GM18517 (cell line): ENCODE measurements around the gene DUSP7.
"Not testable (repeated sequence)": the region's sequence is repeated elsewhere in the genome, so short reads cannot be mapped to it uniquely, and the experiment has no call there.

Source experiments
- ATAC-seq: cut with Tn5 transposase; IDR thresholded peaks from one replicate; pipeline ENCODE4 v1.9.1; 2021; ENCODE audit warnings: mild to moderate bottlenecking, moderate library complexity; ENCODE audit not compliant: unreplicated experiment

The DUSP7 gene

DNA sequence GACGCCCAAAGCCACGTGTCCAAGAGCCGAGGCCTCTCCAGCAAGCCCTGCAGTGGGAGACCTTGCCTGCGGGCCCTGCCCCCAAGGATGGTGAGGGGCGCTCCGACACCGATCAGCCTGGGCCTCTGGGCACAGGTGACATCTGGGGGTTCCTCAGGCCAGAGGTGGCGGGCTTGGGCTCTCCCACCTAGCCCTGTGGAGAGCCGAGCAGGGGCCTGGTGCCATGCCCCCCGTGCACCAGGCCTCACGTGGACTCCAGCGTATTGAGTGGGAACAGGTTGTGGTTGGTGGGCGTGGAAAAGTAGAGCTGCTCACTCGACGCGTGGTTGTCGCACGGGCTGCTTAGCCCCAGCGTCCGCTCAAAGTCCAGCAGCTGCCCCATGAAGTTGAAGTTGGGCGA is 5.8 kb downstream of the DUSP7 start:
- no peak for ATAC-seq

DNA sequence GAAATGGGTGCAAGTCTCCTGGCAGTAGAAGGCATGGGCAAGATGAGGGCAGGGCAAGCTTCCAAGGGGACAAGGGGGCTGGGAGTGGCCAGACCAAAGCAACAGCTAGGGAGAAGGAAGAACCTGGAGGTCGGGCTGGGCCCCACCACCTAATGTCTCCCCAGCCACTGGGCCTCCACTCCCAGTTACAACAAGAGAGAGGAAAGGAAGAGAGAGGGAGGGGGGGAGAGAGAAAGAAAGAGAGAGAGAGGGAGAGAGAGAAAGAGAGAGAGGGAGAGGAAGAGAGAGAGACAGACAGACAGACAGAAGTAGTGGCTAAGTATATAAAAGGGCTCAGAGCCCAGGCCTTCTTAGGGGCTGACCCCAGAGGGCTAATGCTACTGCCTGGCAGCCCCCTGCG is 6.9 kb downstream of the DUSP7 start:
- no peak for ATAC-seq

GRCh38 chr3:52047295-52047960 is 8.9 kb downstream of the DUSP7 start:
- no peak for ATAC-seq

DNA sequence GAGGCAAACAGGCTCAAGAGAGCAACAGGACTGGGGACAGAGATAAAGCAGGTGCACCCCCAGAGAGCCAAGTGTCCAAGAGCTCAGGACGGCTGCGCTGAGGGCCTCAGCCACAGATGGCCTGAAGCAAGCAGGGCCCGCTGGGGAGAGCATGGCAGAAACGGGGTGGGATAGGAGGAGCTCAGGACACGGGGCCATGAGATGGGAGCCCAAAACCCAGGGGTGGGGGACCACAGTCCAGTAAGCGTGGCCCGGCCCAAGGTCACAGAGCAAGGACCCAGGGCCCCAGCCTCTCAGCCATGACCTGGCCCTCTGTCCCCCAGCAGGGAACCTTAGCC is 9.5 kb downstream of the DUSP7 start:
- ATAC-seq: no peak

DNA sequence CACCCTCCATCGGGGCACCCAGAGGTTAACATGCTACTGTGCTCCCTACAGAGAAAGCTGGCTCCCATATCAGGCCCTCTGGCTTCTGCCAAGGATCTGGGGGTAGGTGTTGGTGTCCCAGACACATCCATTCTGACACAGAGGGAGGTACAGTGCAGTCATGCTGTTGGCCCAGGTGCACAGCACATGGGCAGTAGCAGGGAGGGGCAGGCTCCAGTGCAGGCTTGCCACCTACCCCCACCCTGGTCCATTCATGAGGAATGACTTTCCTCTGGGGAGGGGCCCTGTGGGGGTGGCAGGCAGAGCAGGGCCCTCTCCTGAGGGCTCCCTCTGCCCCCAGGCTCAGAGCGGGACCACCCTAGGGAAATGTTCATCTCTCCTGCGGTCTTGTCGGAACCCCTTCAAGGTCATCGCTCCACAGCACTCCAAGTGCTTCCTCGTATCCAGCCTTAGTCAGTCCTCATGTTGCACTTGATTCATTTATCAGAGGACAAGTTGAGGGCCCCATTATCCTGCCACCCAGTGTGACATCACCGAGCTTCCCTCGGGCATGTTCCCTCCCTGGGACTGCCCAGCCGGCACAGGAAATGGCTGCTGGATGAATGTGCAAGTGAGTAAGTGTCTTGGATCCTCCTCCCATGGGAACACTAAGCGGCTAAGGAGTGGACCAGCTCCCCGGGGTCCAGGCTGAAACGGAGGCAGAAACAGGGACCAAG is 10.0 kb downstream of the DUSP7 start:
- ATAC-seq: no peak

- no peak for ATAC-seq
These were observed 11.3 kb downstream of the DUSP7 start for GRCh38 chr3:52044869-52045619.

- no peak for ATAC-seq
These were observed 12.6 kb downstream of the DUSP7 start for GRCh38 chr3:52043750-52044149.

DNA sequence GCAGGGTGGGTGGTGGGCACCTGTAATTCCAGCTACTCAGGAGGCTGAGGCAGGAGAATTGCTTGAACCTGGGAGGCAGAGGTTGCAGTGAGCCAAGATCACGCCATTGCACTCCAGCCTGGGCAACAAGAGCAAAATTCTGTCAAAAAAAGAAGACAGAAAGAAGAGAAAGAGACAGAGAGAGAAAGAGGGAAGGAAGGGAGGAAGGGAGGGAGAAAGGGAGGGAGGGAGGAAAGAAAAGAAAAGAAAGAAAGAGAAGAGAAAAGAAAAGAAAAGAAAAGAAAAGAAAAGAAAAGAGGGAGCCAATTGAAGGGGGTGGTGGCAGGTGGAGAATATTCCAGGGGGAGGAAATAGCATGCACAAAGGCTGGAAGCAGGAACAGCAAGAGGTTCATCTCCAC is 13.3 kb downstream of the DUSP7 start:
- not testable (repeated sequence) for ATAC-seq

GRCh38 chr3:52041118-52041731 is 15.1 kb downstream of the DUSP7 start:
- ATAC-seq: no peak

DNA sequence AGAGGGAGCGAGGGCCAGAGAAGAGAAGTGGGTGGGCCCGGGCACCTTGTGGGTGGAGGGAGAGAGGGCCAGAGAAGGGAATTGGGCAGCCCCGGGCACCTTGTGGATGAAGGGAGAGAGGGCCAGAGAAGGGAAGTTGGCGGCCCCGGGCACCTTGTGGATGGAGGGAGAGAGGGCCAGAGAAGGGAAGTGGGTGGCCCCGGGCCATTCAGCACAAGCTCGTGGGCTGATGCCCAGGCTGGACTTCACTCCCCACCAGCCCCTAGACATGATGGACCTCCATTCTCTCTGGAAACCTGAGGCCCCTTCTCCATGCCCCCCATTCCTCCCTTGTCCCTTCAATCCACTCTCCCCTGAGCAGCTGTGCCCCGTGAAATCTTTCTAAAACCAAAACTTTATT is 15.8 kb downstream of the DUSP7 start:
- ATAC-seq: no peak

GRCh38 chr3:52039846-52040245 is 16.5 kb downstream of the DUSP7 start:
- no peak for ATAC-seq

- ATAC-seq: no peak
These were observed 16.9 kb downstream of the DUSP7 start for GRCh38 chr3:52039426-52039825.

- ATAC-seq: no peak
These were observed 18.1 kb downstream of the DUSP7 start for GRCh38 chr3:52038227-52038626.

GRCh38 chr3:52037291-52037690 is 19.1 kb downstream of the DUSP7 start:
- no peak for ATAC-seq

DNA sequence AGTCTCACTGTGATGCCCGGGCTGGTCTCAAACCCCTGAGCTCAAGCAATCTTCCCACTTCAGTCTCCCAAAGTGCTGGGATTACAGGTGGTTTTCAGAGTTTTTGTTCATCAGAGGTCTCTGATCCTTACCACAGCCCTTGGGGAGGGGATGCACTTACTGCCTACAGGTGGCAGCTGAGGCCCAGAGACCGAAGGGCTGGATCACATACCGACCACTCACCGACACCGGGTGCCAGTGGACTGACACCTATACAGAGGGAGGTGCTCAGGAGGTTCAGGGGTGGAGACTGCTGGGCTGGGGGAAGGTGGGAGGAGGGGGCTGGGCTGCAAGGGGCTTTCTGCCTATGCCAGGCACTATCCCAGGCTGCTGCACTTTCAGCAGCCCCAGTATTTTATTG is 19.5 kb downstream of the DUSP7 start:
- ATAC-seq: no peak

DNA sequence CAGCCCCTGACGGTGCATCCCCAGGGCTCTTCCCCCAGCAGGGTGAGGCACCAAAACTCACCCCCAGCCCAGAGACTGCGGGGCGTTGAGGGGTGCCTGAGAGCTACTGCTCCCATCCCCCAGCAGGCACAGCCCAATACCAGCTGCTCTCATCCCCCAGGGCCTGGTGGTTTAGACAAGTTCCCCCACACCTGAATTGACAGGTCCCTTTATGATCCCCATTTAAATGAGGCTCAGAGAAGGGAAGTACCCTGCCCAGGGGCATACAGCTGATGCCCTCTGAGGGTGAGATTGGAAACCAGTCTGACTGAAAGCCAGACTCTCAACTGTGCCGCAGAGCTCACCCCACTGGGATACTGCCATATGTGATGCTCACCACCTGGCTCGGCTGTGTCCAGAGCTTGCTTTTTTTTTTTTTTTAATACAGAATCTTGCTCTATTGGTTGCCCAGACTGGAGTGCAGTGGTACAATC is 20.1 kb downstream of the DUSP7 start:
- ATAC-seq: peak; percentile 77

DNA sequence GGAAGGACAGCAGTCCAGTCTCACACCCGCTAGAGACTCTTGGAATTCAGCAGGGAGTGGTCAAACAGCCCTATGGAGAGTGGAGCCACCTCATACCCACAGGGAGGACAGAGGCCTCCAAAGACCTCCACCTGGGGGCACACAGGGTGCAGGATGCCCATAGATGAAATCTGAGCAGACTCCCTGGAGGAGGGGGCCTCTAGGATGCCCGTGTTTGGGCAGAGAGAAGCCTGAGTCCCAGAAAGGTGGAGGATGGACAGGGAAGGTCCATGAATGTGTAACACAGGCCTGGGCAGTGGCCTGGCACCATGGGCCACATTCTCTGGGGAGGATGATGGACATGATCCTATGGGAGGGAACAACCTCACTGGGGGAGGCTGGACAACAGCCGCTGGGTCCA is 21.7 kb downstream of the DUSP7 start:
- no peak for ATAC-seq

DNA sequence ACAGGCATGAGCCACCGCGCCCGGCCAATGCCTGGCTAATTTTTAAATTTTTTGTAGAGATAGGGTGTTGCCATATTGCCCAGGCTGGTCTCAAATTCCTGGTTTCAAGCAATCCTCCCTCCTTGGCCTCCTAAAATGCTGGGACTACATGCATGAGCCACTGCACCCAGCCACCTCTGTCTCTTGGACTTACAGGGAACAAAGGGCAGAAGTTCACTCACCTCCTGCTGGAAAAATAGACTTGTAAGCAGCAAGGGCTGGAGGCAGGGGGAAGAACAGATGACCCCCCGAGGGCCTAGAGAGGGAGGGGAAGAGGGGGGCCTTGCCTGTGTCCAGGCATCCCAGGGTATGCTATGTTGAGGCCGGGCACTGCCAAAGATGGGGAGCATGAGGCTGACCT is 22.2 kb downstream of the DUSP7 start:
- ATAC-seq: no peak

GRCh38 chr3:52033748-52034147 is 22.6 kb downstream of the DUSP7 start:
- ATAC-seq: not testable (repeated sequence)

DNA sequence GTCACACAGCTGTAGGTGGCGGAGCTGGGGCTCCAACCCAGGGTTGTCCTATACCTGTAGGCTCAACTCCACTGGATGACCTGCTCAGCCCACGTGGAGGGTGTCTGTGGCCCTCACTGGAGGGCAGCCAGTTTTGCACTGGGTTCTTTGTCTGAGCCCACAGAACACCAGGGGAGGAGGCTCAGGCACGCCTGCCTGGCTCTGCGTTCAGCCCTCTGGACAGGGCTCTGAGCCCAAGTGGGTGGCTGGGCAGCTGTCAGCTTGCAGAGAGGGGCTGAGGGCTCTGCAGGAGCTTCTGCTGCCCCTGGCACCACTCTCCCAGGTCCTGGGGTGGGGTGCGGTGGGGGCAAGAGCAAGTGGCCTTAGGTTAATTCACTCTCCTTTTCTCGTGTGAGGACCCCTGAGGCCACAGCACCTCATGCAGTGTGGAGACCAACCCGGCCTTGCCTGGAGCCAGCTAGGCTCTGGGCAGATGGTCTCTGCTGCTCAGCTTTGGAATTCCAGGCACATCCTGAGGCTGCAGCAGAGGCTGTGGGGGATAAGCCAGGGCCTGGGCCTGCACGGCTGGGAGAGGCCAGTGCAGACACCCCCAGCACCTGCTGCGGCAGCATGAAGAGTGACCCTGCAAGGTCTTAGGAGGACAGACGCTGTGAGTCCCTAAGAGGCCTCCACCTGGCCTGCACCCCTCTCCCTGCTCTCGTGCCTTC is 23.5 kb downstream of the DUSP7 start:
- no peak for ATAC-seq

DNA sequence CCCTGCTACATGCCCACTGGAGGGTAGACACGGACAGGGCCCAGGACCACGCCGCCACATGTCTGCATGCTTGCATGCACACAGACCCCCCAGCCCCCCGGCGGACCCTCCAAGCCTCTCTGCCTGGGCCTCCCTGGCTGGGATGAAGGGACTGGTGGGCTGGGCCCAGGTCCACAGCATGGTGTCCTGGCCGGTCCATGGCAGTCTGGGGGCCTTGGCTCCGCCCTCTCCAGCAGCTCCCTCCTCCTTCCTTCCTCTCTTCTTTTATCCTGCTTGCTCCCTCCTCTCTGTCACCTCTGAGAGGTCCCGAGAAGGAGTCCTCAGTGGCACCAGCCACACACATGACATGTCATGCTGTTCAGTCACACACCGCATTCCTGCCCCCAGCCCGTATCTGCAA is 24.5 kb downstream of the DUSP7 start:
- no peak for ATAC-seq
